Aorta (tissue), 5 donors: ENCODE results near the gene DPY19L1. TPM values are rescaled to one million over a fixed set of nuclear protein-coding genes. Genes with fewer than 3 reads are reported as not detected.
A peak's percentile ranks its signal among the peaks of the same experiment; 100 is the strongest.
"Not testable (repeated sequence)": the region's sequence is repeated elsewhere in the genome, so short reads cannot be mapped to it uniquely, and the experiment has no call there.

ENCODE experiments used
- ATAC-seq: fragments of 200-7000 bp; cut with Tn5 transposase; one replicate; pipeline ENCODE4 v1.9.1; 2022; ENCODE audit warnings: moderate library complexity; ENCODE audit not compliant: low FRiP score
- DNase-seq, 2 donors: peaks; one replicate each; pipeline ENCODE4 v3.0.0-alpha.2; 2020
- H3K27ac ChIP-seq, 2 donors: one replicate each; pipeline ENCODE4 v1.5.1; 2013; ENCODE audit warnings: low read length in 2 of 2, mild to moderate bottlenecking in 2 of 2, moderate library complexity in 2 of 2, control low read depth in 1 of 2, inconsistent platforms in 1 of 2, low read depth in 1 of 2
- H3K27me3 ChIP-seq, 2 donors: one replicate each; pipeline ENCODE4 v1.6.1; 2013; ENCODE audit warnings: control low read depth in 1 of 2, low read length in 1 of 2, mild to moderate bottlenecking in 1 of 2, moderate library complexity in 1 of 2; ENCODE audit not compliant: insufficient read depth in 2 of 2, control insufficient read depth in 1 of 2
- H3K36me3 ChIP-seq, 2 donors: one replicate each; pipeline ENCODE4 v1.6.1; 2013; ENCODE audit warnings: control low read depth in 1 of 2, low read length in 1 of 2, mild to moderate bottlenecking in 1 of 2; ENCODE audit not compliant: insufficient read depth in 2 of 2, control insufficient read depth in 1 of 2
- H3K4me1 ChIP-seq, 2 donors: one replicate each; pipeline ENCODE4 v1.6.1; 2013; ENCODE audit warnings: low read length in 2 of 2, control low read depth in 1 of 2, mild to moderate bottlenecking in 1 of 2, moderate library complexity in 1 of 2; ENCODE audit not compliant: insufficient read depth in 2 of 2, control insufficient read depth in 1 of 2
- H3K4me3 ChIP-seq, 2 donors: one replicate each; pipeline ENCODE4 v1.5.1; 2013; ENCODE audit warnings: low read length in 2 of 2, control low read depth in 1 of 2, mild to moderate bottlenecking in 1 of 2
- H3K9me3 ChIP-seq: one replicate; pipeline ENCODE4 v1.6.1; 2013; ENCODE audit warnings: mild to moderate bottlenecking, low read length; ENCODE audit not compliant: control insufficient read depth
- WGBS, 2 donors: extraction: QIAGEN DNeasy Blood & Tissue Kit; methylation state at CpG; one replicate each; pipeline ENCODE4 v1.1.7; 2013; 5-methylcytosine and 5-hydroxymethylcytosine counted together
- intact Hi-C, 2 donors: fragments of 100-400 bp; cut with DNase I; formaldehyde crosslinking; loops; one replicate each; pipeline versions ENCODE4 v1.14.2 to v1.15.0; 2022
- microRNA-seq, 2 donors: library from miRNA; unstranded; fragments of <30 nt; microRNA quantifications; one replicate each; pipeline ENCODE4 v1.2.0, GENCODE V29; 2020
- polyA plus RNA-seq, 2 donors: library from polyadenylated mRNA; stranded (reverse); fragments of 200-250 nt; gene quantifications; one replicate each; pipeline ENCODE4 v1.2.3, GENCODE V29; 2013
- total RNA-seq, 2 donors: library from RNA; stranded (reverse); fragmentation: NEBNext Ultra II Directional; extraction: Animal tissue kit (Norgen Biotek cat#: 25700); gene quantifications; one replicate each; pipeline ENCODE4 v1.2.1, GENCODE V29; 2021
- donor health status: healthy with polysubstance abuse.
- donor health status: Bipolar disorder and iron deficiency.
- donor health status: DM: no; HTN: no; CAD: no.
- donor health status: DM: no; HTN: no; CAD: no.
- donor health status: DM: yes; HTN: yes; CAD: no.

Gene DPY19L1
- total and polyA plus RNA-seq, 4 donors, result 4.3 to 30.8 (median 19.5) TPM

DNA sequence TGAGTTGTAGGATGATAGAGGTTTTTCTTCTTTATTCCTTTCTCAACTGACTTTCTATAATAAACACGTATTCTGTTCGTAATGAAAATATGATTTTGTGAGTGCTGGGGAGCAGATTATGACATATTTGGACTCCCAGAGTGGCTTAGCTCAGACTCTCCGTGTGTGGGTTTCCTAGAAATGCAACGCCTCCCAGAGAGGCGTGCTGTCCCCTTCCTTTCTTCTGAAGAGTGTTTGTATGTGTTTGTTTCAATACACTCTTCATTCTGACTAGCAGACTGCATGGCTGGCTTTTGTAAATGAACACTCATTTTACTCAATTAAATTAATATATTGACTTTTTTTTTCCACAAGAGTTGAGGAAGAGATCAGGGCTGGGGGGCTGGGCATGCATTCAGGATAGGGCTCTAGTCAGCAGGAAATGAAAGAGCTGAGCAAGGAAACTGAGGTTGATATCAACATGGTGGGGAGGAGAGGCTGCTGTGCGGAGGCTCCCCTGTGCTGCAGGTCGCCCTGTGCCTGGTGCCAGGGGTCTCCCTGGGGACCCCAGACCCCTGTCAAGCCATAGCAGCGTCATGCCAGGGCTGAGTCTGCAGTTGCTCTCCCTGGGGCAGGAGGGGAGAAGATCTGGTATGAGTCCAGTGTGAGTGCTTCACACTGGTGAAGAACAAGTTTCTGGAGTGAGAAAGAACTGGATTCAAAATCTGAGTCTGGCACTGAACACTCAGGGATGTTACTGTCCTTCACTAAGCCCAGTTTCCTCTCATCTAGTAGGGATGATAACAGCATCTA, 158.1 kb downstream of the DPY19L1 start:
- H3K4me1 ChIP-seq, H3K9me3 ChIP-seq, H3K36me3 ChIP-seq, H3K27me3 ChIP-seq, H3K27ac ChIP-seq, DNase-seq, H3K4me3 ChIP-seq, intact Hi-C loops: not testable (repeated sequence)
- ATAC-seq, result peak; percentile 12
- WGBS, 2 donors, result 67 to 69% methylated on average over 8 of the region's 8 CpGs

Small RNA genes lying within 50 kb of the gene (microRNA-seq; reads per million reads assigned to microRNA genes)
- gene MIR548N, result 0 reads per million in 2 donors

Other genes with a start within 250 kb of the DPY19L1 start
- not detected for gene TBX20, start 216.6 kb upstream of the DPY19L1 start, total RNA-seq
- under 1 TPM in 1 of 2 donors, not detected in 1; 0.36 TPM for gene TBX20, start 216.6 kb upstream of the DPY19L1 start, polyA plus RNA-seq